ENCODE data around the gene MIB1.

The MIB1 gene

GRCh38 chr18:21910906-21911305 is 170.3 kb downstream of the MIB1 start:
- H3K4me3 ChIP-seq (ENCODE audit: low read depth, low read length): no peak overlapping the region
- ChIA-PET POLR2A (no interaction called here), CTCF (interaction anchor here (0.9 to 1.6 kb wide), 2 partner anchors 12 to 45 kb away, joined by 3 to 5 read pairs; no protein-coding TSS in a partner anchor)
- DNase-seq (ENCODE audit: low read depth, low spot score): no peak
- no peak for TF ChIP-seq CTCF (IDR thresholded peaks at IDR 0.05; ENCODE audit: insufficient read depth, low read length, missing control alignments)

DNA sequence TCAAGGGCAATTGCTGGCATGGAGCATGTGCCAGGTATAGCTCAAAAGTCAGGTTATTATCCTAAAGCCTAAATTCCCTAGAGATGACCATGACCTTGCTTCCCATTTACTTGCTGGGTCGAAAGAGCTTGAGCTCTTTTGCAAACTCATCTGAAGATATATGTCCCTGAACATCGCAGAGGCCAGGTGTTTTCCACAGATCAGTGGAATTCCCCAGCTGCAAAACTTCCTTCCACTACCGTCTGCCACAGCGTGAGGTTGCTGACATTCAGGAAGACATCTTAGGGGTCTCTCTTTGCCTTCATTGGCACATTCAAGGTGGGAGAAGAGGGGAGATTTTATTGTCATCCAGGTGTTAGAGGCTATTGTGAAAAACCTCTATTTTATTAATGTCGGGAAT is 171.0 kb downstream of the MIB1 start:
- POLR2A ChIA-PET: no interaction called here
- TF ChIP-seq CTCF (IDR thresholded peaks at IDR 0.05; ENCODE audit: insufficient read depth, low read length, missing control alignments): no peak
- no peak overlapping the region for H3K4me3 ChIP-seq (ENCODE audit: low read depth, low read length)
- CTCF ChIA-PET: interaction anchor here (0.9 to 1.7 kb wide), 2 partner anchors 13 to 44 kb away, joined by 3 to 5 read pairs (median 4); no protein-coding TSS in a partner anchor
- no peak for DNase-seq (ENCODE audit: low read depth, low spot score)

- no peak overlapping the region for H3K4me3 ChIP-seq (ENCODE audit: low read depth, low read length)
- no peak for DNase-seq (ENCODE audit: low read depth, low spot score)
- TF ChIP-seq CTCF (IDR thresholded peaks at IDR 0.05; ENCODE audit: insufficient read depth, low read length, missing control alignments): no peak
- ChIA-PET CTCF (interaction anchor here (1.7 to 2.1 kb wide), 2 partner anchors 10 to 43 kb away, joined by 4 read pairs; no protein-coding TSS in a partner anchor), POLR2A (no interaction called here)
These were observed 172.0 kb downstream of the MIB1 start for GRCh38 chr18:21912339-21913239.

GRCh38 chr18:21914739-21915319 is 174.2 kb downstream of the MIB1 start:
- no peak overlapping the region for H3K4me3 ChIP-seq (ENCODE audit: low read depth, low read length)
- no peak for DNase-seq (ENCODE audit: low read depth, low spot score)
- TF ChIP-seq CTCF (IDR thresholded peaks at IDR 0.05; ENCODE audit: insufficient read depth, low read length, missing control alignments): peak; percentile 32
- CTCF ChIA-PET: interaction anchor here (0.6 kb wide), 1 partner anchor 21 kb away, joined by 3 read pairs; no protein-coding TSS in a partner anchor
- POLR2A ChIA-PET: no interaction called here

GRCh38 chr18:21915546-21915945 is 175.0 kb downstream of the MIB1 start:
- DNase-seq (ENCODE audit: low read depth, low spot score): no peak
- no peak overlapping the region for H3K4me3 ChIP-seq (ENCODE audit: low read depth, low read length)
- POLR2A ChIA-PET: no interaction called here
- TF ChIP-seq CTCF (IDR thresholded peaks at IDR 0.05; ENCODE audit: insufficient read depth, low read length, missing control alignments): no peak
- CTCF ChIA-PET: interaction anchor here (0.6 kb wide), 1 partner anchor 20 kb away, joined by 3 read pairs; no protein-coding TSS in a partner anchor

DNA sequence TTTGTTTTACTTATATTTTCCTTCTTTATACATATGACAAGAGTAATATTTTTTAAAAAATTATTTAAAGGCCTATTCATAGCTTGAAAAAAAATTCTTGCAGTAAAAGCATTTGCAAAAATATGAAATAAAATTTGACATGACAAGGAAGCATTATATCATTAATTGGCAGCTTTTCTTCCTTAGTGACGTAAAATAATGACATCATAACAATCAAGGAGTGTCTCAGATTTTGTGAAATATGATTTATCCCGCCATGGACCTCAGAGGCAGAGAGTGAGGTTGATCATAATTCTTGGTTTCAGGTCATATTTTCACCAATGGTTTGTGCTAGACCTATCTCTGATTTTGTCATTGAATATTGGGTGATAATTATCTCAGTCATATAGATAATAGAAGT is 176.0 kb downstream of the MIB1 start:
- ChIA-PET CTCF (interaction anchor here (0.5 to 0.9 kb wide), 2 partner anchors 19 to 882 kb away, joined by 3 to 4 read pairs; no protein-coding TSS in a partner anchor), POLR2A (no interaction called here)
- no peak for TF ChIP-seq CTCF (IDR thresholded peaks at IDR 0.05; ENCODE audit: insufficient read depth, low read length, missing control alignments)
- no peak for DNase-seq (ENCODE audit: low read depth, low spot score)
- no peak overlapping the region for H3K4me3 ChIP-seq (ENCODE audit: low read depth, low read length)

Data from AG04449 (cell line).